ENCODE measurements around the gene CYB561D2. TPM values are rescaled to one million over a fixed set of nuclear protein-coding genes. Genes with fewer than 3 reads are reported as not detected.

CYB561D2 gene
- total RNA-seq, 4 donors from 2014 or later = 23.6 to 66.0 (median 43.6) TPM

- TF ChIP-seq POLR2A (IDR thresholded peaks at IDR 0.05) (no peak), CTCF (IDR thresholded peaks at IDR 0.05) (peak; percentile 52 to 87 (median 83))
- intact Hi-C loops (cut with DNase I) = loop anchor here (5.0 kb wide), 1 partner anchor 32 kb away; the partner anchor contains the start of gene IFRD2
- peaks cover 30 to 44% of the 10 kb centered on the region in 2 donors for H3K4me1 ChIP-seq
Observed at GRCh38 chr3:50324351-50325112, 26.1 kb upstream of the CYB561D2 start.

GRCh38 chr3:50325113-50325480 lies 25.6 kb upstream of the CYB561D2 start:
- intact Hi-C loops (cut with DNase I) = loop anchor here (5.0 kb wide), 1 partner anchor 33 kb away; the partner anchor contains the start of gene IFRD2
- peaks cover 25 to 38% of the 10 kb centered on the region in 2 donors for H3K4me1 ChIP-seq
- no peak overlapping the region for H3K4me3 ChIP-seq (replicated peaks in 1 of 3)
- H3K9me3 ChIP-seq = no peaks in the 10 kb centered on the region
- peak overlapping the region in 2 of 3 donors; percentile 32 to 98 for H3K27ac ChIP-seq
- no peaks in the 10 kb centered on the region for H3K27me3 ChIP-seq
- H3K36me3 ChIP-seq = peaks cover 10% of the 10 kb centered on the region in 2 donors
- TF ChIP-seq POLR2A (IDR thresholded peaks at IDR 0.05) (no peak), CTCF (IDR thresholded peaks at IDR 0.05) (no peak)
- 81 to 86% methylated on average over 2 of the region's 2 CpGs for WGBS, 2 donors
- DNase-seq = no peak

More at GRCh38 chr3:50324351-50325112, 26.1 kb upstream of the CYB561D2 start:
- Histone ChIP-seq H3K36me3 (peaks cover 4 to 5% of the 10 kb centered on the region in 2 donors), H3K4me3 (replicated peaks in 1 of 3) (no peak overlapping the region), H3K9me3 (no peaks in the 10 kb centered on the region), H3K27ac (peak overlapping the region; percentile 22 to 98 (median 32)), H3K27me3 (no peaks in the 10 kb centered on the region)
- DNase-seq = peak; percentile 68 to 70
- WGBS, 2 donors = 50 to 51% methylated on average over 2 to 4 of the region's 4 CpGs

GRCh38 chr3:50325497-50326181 lies 25.0 kb upstream of the CYB561D2 start:
- H3K27me3 ChIP-seq = no peaks in the 10 kb centered on the region
- H3K9me3 ChIP-seq = no peaks in the 10 kb centered on the region
- TF ChIP-seq POLR2A (IDR thresholded peaks at IDR 0.05) (no peak), CTCF (IDR thresholded peaks at IDR 0.05) (no peak)
- intact Hi-C loops (cut with DNase I) = loop anchor here (5.0 kb wide), 1 partner anchor 33 kb away; the partner anchor contains the start of gene IFRD2
- WGBS, 2 donors = 81 to 87% methylated on average over 10 to 11 of the region's 11 CpGs
- no peak overlapping the region for H3K4me3 ChIP-seq (replicated peaks in 1 of 3)
- DNase-seq = no peak
- peaks cover 15 to 16% of the 10 kb centered on the region in 2 donors for H3K36me3 ChIP-seq
- peak overlapping the region in 1 of 3 donors; percentile 98 for H3K27ac ChIP-seq
- peaks cover 20 to 33% of the 10 kb centered on the region in 2 donors for H3K4me1 ChIP-seq

GRCh38 chr3:50326182-50326541 lies 24.5 kb upstream of the CYB561D2 start:
- H3K27ac ChIP-seq = peak overlapping the region in 1 of 3 donors; percentile 98
- peaks cover 21% of the 10 kb centered on the region in 2 donors for H3K36me3 ChIP-seq
- H3K4me3 ChIP-seq (replicated peaks in 1 of 3) = no peak overlapping the region
- no peaks in the 10 kb centered on the region for H3K27me3 ChIP-seq
- TF ChIP-seq CTCF (IDR thresholded peaks at IDR 0.05) (no peak), POLR2A (IDR thresholded peaks at IDR 0.05) (no peak)
- no peak for DNase-seq
- WGBS, 2 donors = 90 to 92% methylated on average over 8 of the region's 8 CpGs
- H3K9me3 ChIP-seq = no peaks in the 10 kb centered on the region
- H3K4me1 ChIP-seq = peaks cover 20 to 33% of the 10 kb centered on the region in 2 donors
- intact Hi-C loops (cut with DNase I) = loop anchor here (5.0 kb wide), 1 partner anchor 34 kb away; the partner anchor contains the start of gene IFRD2

Measured in thyroid gland (tissue), 4 donors.